Fibroblast of lung (primary cell): ENCODE results near the gene C16orf92. TPM values are rescaled to one million over a fixed set of nuclear protein-coding genes. Genes with fewer than 3 reads are reported as not detected.

Experiments
- DNase-seq, 2 donors: peaks; one replicate each; pipeline versions ENCODE4 v3.0.0 to v3.0.0-alpha.2; 2010; ENCODE audit warnings: low read depth in 2 of 2
- H2AFZ ChIP-seq: 2 replicates; pipeline ENCODE4 v1.5.1; 2012; ENCODE audit warnings: low read length, control low read depth, inconsistent platforms
- H3K27ac ChIP-seq: 2 replicates; pipeline ENCODE4 v1.5.1; 2011; ENCODE audit warnings: low read length, control low read depth; ENCODE audit not compliant: insufficient read depth
- H3K27me3 ChIP-seq: 2 replicates; pipeline ENCODE4 v1.5.1; 2011; ENCODE audit warnings: mild to moderate bottlenecking, low read length; ENCODE audit not compliant: control insufficient read depth, insufficient read depth
- H3K36me3 ChIP-seq: 2 replicates; pipeline ENCODE4 v1.5.1; 2011; ENCODE audit warnings: low read length; ENCODE audit not compliant: control insufficient read depth, insufficient read depth
- H3K4me1 ChIP-seq: 2 replicates; pipeline ENCODE4 v1.5.1; 2011; ENCODE audit warnings: low read length; ENCODE audit not compliant: control insufficient read depth, insufficient read depth; ENCODE audit errors: extremely low read depth
- H3K4me2 ChIP-seq: 2 replicates; pipeline ENCODE4 v1.5.1; 2011; ENCODE audit warnings: low read length, control low read depth; ENCODE audit not compliant: insufficient read depth; ENCODE audit errors: extremely low read depth
- H3K4me3 ChIP-seq, 4 experiments: fragments of 200-600 bp in 1 of 4; sonication (generic) in 1 of 4; replicated peaks in 1 of 4; 2 replicates each; pipeline ENCODE4 v1.5.1; 2011 to 2016; ENCODE audit warnings: low read length in 4 of 4, low read depth in 3 of 4, mild to moderate bottlenecking in 3 of 4, control low read depth in 2 of 4, inconsistent platforms in 1 of 4, mixed read lengths in 1 of 4; ENCODE audit not compliant: insufficient read depth in 1 of 4; ENCODE audit errors: control extremely low read depth in 1 of 4
- H3K79me2 ChIP-seq: 2 replicates; pipeline ENCODE4 v1.5.1; 2012; ENCODE audit warnings: mild to moderate bottlenecking, low read length, inconsistent platforms; ENCODE audit not compliant: control insufficient read depth, insufficient read depth
- H3K9ac ChIP-seq: 2 replicates; pipeline ENCODE4 v1.5.1; 2011; ENCODE audit warnings: mild to moderate bottlenecking, low read length, control low read depth; ENCODE audit not compliant: insufficient read depth
- H3K9me3 ChIP-seq: 2 replicates; pipeline ENCODE4 v1.5.1; 2012; ENCODE audit warnings: low read depth, low read length; ENCODE audit not compliant: control insufficient read depth, insufficient read depth
- H4K20me1 ChIP-seq: 2 replicates; pipeline ENCODE4 v1.5.1; 2011; ENCODE audit warnings: low read length; ENCODE audit not compliant: control insufficient read depth, insufficient read depth; ENCODE audit errors: extremely low read depth
- CTCF ChIP-seq, 2 donors: IDR thresholded peaks in 1 of 2; conservative IDR thresholded peaks in 1 of 2; 1 replicate in 1 of 2; 2 replicates in 1 of 2; pipeline ENCODE4 v1.5.1; 2011 to 2012; ENCODE audit warnings: low read length in 2 of 2, control low read depth in 1 of 2, inconsistent platforms in 1 of 2, low read depth in 1 of 2, mild to moderate bottlenecking in 1 of 2
- EZH2 ChIP-seq: IDR thresholded peaks from 2 replicates; pipeline ENCODE4 v1.5.1; 2012; ENCODE audit warnings: low read length, control low read depth, mild to moderate bottlenecking; ENCODE audit errors: missing control alignments
- polyA plus RNA-seq, 2 donors: library from polyadenylated mRNA; depleted of rRNA in 1 of 2; stranded (reverse) in 1 of 2; unstranded in 1 of 2; fragments of >200 nt; gene quantifications; 2 replicates each; pipeline ENCODE4 v1.2.1, GENCODE V29; 2011 to 2012; ENCODE audit warnings: missing spikeins in 1 of 2
- total RNA-seq: library from RNA; depleted of rRNA; stranded (reverse); fragments of >200 nt; gene quantifications from 2 replicates; pipeline ENCODE4 v1.2.1, GENCODE V29; 2014

The C16orf92 gene
- total and polyA plus RNA-seq, 2 donors (not counting 1 experiment from before 2014, with no cell fraction given), result not detected

- H3K4me2 ChIP-seq, result no peak overlapping the region
- H2AFZ ChIP-seq, result no peak overlapping the region
- H3K9ac ChIP-seq, result no peak overlapping the region
- TF ChIP-seq CTCF (conservative IDR thresholded peaks at IDR 0.05 in 1 of 2, IDR thresholded peaks at IDR 0.05 in 1 of 2; ENCODE audit: low read depth in 1 of 2, low read length in 2 of 2) (no peak), EZH2 (no peak)
- no peak overlapping the region for H3K4me3 ChIP-seq
- H3K9me3 ChIP-seq, result no peaks in the 10 kb centered on the region
- H3K79me2 ChIP-seq, result no peaks in the 10 kb centered on the region
- H3K27me3 ChIP-seq, result peaks cover 19% of the 10 kb centered on the region
- no peaks in the 10 kb centered on the region for H4K20me1 ChIP-seq
- DNase-seq, result no peak
- H3K27ac ChIP-seq, result no peak overlapping the region
- no peaks in the 10 kb centered on the region for H3K4me1 ChIP-seq
- H3K36me3 ChIP-seq, result peaks cover 6% of the 10 kb centered on the region
These were observed 15.6 kb upstream of the C16orf92 start for GRCh38 chr16:30007378-30007895.

DNA sequence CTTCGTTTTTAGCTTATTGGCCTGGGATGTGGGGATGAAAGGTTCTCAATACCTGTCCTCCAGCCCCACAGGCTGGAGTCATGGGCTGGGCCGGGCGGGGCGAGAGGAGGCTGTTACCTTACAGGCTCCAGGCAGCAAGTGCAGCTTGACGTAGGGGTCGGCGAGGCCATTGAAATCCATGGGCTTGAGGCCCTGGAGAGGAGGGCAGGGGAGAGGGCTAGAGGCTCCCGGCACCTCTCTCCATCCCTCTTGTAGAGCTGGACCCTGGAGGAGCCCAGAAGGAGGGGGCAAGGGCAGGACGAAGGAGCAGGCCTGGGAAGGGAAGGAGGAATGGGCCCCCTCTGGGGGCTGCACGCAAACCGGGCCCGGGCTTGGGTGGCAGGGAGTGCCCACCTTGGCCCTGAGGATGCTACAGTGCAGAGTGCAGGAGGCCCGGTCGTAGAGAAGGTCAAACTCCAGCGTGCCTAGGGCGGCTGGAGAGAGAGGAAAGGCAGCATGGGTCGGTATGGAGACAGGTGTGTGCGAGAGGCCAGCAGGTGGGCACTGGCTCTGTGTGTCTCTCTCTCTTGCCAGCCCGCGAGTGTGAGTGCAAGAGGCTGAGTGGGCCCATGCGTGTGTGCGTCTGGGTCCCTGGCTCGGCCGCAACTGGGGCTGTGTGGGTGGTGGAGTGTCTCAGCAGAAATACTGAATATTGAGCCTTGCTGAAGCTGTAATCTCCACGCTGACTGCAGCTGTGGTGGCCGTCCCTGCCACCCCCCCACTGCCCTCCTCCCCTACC is 13.7 kb upstream of the C16orf92 start:
- DNase-seq, result no peak
- no peak overlapping the region for H2AFZ ChIP-seq
- H4K20me1 ChIP-seq, result no peaks in the 10 kb centered on the region
- TF ChIP-seq CTCF (conservative IDR thresholded peaks at IDR 0.05 in 1 of 2, IDR thresholded peaks at IDR 0.05 in 1 of 2; ENCODE audit: low read depth in 1 of 2, low read length in 2 of 2) (no peak), EZH2 (no peak)
- H3K4me2 ChIP-seq, result no peak overlapping the region
- H3K79me2 ChIP-seq, result no peaks in the 10 kb centered on the region
- H3K9me3 ChIP-seq, result no peaks in the 10 kb centered on the region
- H3K36me3 ChIP-seq, result peaks cover 3% of the 10 kb centered on the region
- H3K27me3 ChIP-seq, result peaks cover 19% of the 10 kb centered on the region
- H3K4me3 ChIP-seq, result no peak overlapping the region
- H3K9ac ChIP-seq, result no peak overlapping the region
- H3K27ac ChIP-seq, result no peak overlapping the region
- no peaks in the 10 kb centered on the region for H3K4me1 ChIP-seq

DNA sequence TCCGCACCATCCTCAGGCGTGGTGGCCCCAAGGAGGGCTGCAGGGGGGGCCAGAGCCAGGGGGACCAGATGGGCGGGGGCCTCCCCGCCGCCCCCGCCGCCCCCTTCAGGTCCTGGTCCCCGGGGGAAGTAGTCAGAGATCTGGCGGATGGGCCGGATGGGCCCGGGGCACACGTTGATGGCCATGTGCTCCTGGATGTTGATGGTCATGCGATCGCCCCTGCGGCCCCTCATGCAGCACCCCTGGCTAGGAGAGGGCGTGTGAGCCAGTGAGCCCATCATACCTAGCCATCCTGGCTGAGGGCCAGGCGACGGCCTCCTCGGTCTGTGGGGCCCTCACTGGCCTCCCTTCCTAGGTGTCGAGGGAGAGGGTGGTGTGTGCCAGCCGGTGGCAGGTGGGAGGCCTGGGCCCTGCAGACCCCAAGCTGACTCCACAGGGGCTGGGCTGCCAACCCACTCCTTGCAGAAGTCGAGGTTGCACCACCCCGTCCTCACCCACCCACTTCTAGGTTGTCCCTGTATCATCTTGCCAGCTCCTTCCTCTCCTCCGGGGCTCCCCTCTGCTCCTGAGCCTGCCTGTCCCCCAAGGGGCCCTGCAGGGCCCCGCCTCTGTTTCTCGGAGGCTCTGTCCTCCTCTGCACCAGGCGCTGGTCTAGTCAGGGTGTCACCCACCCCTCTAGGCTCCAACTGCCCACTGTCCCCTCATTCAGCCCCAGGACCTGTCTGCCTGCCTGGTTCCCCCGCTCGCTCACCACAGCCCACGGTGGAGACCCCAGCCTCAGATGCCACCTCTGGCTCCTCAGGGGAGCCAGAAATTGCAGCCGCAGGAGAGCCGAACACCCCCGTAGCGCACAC is 12.8 kb upstream of the C16orf92 start:
- Histone ChIP-seq H3K9me3 (no peaks in the 10 kb centered on the region), H3K4me2 (peak overlapping the region; percentile 54), H3K79me2 (no peaks in the 10 kb centered on the region), H3K9ac (no peak overlapping the region), H4K20me1 (no peaks in the 10 kb centered on the region), H3K27me3 (peaks cover 19% of the 10 kb centered on the region), H3K4me1 (no peaks in the 10 kb centered on the region), H3K4me3 (peak overlapping the region in 1 of 4 experiments; percentile 46), H3K36me3 (peaks cover 3% of the 10 kb centered on the region), H3K27ac (no peak overlapping the region), H2AFZ (no peak overlapping the region)
- TF ChIP-seq EZH2, result peak; percentile 93
- TF ChIP-seq CTCF (conservative IDR thresholded peaks at IDR 0.05 in 1 of 2, IDR thresholded peaks at IDR 0.05 in 1 of 2; ENCODE audit: low read depth in 1 of 2, low read length in 2 of 2), result no peak
- no peak for DNase-seq
